Ovary (tissue), 3 donors: ENCODE measurements around the gene PASK.

Experiments
- EP300 ChIP-seq: sonication (generic); formaldehyde crosslinking; IDR thresholded peaks from one replicate; pipeline ENCODE4 v1.6.1; 2017; ENCODE audit warnings: antibody characterized with exemption
- POLR2A ChIP-seq: fragments of 450-650 bp; IDR thresholded peaks from one replicate; pipeline ENCODE4 v1.6.1; 2017; ENCODE audit warnings: antibody characterized with exemption, mild to moderate bottlenecking, moderate library complexity
- TF ChIP-seq, protein P1 (sequence below), 3 donors: fragments of 450-650 bp in 2 of 3; fragments of 200-600 bp in 1 of 3; IDR thresholded peaks; one replicate each; pipeline versions ENCODE4 v1.5.1 to v1.8.0; 2016 to 2022; ENCODE audit warnings: antibody characterized with exemption in 3 of 3, mild to moderate bottlenecking in 1 of 3
- donor health status: DM: no; HTN: no; CAD: no.

DNA sequence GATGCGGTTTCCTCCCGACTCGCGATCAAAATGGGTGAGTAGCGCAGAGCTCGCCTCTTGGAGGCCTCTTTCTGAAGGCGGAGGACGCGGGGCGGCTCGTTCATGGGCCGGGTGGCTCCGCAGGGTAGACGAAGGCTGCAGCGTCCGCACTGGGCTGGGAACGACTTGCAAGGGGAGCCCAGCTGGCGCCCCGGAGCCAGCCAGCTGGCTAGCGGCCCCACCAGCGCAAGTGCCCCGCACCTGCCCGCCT is 328 bp upstream of the PASK start:
- TF ChIP-seq, protein P1, sequence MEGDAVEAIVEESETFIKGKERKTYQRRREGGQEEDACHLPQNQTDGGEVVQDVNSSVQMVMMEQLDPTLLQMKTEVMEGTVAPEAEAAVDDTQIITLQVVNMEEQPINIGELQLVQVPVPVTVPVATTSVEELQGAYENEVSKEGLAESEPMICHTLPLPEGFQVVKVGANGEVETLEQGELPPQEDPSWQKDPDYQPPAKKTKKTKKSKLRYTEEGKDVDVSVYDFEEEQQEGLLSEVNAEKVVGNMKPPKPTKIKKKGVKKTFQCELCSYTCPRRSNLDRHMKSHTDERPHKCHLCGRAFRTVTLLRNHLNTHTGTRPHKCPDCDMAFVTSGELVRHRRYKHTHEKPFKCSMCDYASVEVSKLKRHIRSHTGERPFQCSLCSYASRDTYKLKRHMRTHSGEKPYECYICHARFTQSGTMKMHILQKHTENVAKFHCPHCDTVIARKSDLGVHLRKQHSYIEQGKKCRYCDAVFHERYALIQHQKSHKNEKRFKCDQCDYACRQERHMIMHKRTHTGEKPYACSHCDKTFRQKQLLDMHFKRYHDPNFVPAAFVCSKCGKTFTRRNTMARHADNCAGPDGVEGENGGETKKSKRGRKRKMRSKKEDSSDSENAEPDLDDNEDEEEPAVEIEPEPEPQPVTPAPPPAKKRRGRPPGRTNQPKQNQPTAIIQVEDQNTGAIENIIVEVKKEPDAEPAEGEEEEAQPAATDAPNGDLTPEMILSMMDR (IDR thresholded peaks at IDR 0.05), result no peak
- no peak for TF ChIP-seq EP300
- no peak for TF ChIP-seq POLR2A
